ENCODE measurements around the gene HSFX3.
"Not testable (repeated sequence)": the region's sequence is repeated elsewhere in the genome, so short reads cannot be mapped to it uniquely, and the experiment has no call there.

DNA sequence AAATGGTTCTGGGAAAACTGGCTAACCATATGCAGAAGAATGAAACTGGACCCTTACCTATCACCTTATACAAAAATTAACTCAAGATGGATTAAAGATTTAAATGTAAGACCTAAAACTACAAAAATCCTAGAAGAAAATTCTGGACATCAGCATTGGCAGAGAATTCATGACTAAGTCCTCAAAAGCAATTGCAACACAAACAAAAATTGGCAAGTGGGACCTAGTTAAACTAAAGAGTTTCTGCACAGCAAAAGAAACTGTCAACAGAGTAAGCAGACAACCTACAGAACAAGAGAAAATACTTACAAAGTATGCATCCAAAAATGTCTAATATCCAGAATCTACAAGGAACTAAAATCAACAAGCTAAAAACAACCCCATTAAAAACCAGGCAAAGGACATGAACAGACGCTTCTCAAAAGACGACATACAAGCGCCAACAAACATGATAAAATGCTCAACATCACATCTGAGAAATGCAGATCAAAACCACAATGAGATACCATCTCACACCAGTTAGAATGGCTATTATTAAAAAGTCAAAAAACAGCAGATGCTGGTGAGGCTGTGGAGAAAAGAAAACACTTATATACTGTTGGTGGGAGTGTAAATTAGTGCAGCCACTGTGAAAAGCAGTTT lies 29.0 kb downstream of the HSFX3 start:
- TF ChIP-seq, protein P1, sequence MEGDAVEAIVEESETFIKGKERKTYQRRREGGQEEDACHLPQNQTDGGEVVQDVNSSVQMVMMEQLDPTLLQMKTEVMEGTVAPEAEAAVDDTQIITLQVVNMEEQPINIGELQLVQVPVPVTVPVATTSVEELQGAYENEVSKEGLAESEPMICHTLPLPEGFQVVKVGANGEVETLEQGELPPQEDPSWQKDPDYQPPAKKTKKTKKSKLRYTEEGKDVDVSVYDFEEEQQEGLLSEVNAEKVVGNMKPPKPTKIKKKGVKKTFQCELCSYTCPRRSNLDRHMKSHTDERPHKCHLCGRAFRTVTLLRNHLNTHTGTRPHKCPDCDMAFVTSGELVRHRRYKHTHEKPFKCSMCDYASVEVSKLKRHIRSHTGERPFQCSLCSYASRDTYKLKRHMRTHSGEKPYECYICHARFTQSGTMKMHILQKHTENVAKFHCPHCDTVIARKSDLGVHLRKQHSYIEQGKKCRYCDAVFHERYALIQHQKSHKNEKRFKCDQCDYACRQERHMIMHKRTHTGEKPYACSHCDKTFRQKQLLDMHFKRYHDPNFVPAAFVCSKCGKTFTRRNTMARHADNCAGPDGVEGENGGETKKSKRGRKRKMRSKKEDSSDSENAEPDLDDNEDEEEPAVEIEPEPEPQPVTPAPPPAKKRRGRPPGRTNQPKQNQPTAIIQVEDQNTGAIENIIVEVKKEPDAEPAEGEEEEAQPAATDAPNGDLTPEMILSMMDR (conservative IDR thresholded peaks at IDR 0.05; ENCODE audit: low read depth in 2 of 2) = not testable (repeated sequence)
- TF ChIP-seq, protein P2, sequence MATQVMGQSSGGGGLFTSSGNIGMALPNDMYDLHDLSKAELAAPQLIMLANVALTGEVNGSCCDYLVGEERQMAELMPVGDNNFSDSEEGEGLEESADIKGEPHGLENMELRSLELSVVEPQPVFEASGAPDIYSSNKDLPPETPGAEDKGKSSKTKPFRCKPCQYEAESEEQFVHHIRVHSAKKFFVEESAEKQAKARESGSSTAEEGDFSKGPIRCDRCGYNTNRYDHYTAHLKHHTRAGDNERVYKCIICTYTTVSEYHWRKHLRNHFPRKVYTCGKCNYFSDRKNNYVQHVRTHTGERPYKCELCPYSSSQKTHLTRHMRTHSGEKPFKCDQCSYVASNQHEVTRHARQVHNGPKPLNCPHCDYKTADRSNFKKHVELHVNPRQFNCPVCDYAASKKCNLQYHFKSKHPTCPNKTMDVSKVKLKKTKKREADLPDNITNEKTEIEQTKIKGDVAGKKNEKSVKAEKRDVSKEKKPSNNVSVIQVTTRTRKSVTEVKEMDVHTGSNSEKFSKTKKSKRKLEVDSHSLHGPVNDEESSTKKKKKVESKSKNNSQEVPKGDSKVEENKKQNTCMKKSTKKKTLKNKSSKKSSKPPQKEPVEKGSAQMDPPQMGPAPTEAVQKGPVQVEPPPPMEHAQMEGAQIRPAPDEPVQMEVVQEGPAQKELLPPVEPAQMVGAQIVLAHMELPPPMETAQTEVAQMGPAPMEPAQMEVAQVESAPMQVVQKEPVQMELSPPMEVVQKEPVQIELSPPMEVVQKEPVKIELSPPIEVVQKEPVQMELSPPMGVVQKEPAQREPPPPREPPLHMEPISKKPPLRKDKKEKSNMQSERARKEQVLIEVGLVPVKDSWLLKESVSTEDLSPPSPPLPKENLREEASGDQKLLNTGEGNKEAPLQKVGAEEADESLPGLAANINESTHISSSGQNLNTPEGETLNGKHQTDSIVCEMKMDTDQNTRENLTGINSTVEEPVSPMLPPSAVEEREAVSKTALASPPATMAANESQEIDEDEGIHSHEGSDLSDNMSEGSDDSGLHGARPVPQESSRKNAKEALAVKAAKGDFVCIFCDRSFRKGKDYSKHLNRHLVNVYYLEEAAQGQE (IDR thresholded peaks at IDR 0.05; ENCODE audit: unreplicated experiment) = not testable (repeated sequence)
- not testable (repeated sequence) for TF ChIP-seq EZH2 (IDR thresholded peaks at IDR 0.05; ENCODE audit: low read depth, unreplicated experiment)
